IMR-90 (cell line): ENCODE measurements around the gene ADPGK.

ENCODE experiments used
- FOS ChIP-seq: fragments of 150-350 bp; IDR thresholded peaks from 2 replicates; pipeline ENCODE4 v1.6.1; 2016; ENCODE audit warnings: low read depth, low read length
- MAZ ChIP-seq: IDR thresholded peaks from 2 replicates; pipeline ENCODE4 v1.6.1; 2012; ENCODE audit warnings: low read depth, mild to moderate bottlenecking, low read length, improper control_type of control experiment, moderate library complexity, borderline replicate concordance
- MXI1 ChIP-seq: IDR thresholded peaks from 2 replicates; pipeline ENCODE4 v1.6.1; 2012; ENCODE audit warnings: low read depth, mild to moderate bottlenecking, low read length, moderate library complexity, borderline replicate concordance
- POLR2A ChIP-seq: IDR thresholded peaks from 2 replicates; pipeline ENCODE4 v1.6.1; 2012; ENCODE audit warnings: mild to moderate bottlenecking, low read depth, low read length
- RCOR1 ChIP-seq: IDR thresholded peaks from 2 replicates; pipeline ENCODE4 v1.6.1; 2012; ENCODE audit warnings: mild to moderate bottlenecking, low read length, improper control_type of control experiment; ENCODE audit not compliant: insufficient replicate concordance
- USF2 ChIP-seq: fragments of 150-350 bp; IDR thresholded peaks from 2 replicates; pipeline ENCODE4 v1.6.1; 2017; ENCODE audit warnings: mild to moderate bottlenecking, antibody characterized with exemption, low read length, low read depth
- TF ChIP-seq, protein P1 (sequence below): conservative IDR thresholded peaks from 2 replicates; pipeline ENCODE4 v1.5.1; 2012; ENCODE audit warnings: mild to moderate bottlenecking, low read depth, low read length, improper control_type of control experiment

- TF ChIP-seq, protein P1, sequence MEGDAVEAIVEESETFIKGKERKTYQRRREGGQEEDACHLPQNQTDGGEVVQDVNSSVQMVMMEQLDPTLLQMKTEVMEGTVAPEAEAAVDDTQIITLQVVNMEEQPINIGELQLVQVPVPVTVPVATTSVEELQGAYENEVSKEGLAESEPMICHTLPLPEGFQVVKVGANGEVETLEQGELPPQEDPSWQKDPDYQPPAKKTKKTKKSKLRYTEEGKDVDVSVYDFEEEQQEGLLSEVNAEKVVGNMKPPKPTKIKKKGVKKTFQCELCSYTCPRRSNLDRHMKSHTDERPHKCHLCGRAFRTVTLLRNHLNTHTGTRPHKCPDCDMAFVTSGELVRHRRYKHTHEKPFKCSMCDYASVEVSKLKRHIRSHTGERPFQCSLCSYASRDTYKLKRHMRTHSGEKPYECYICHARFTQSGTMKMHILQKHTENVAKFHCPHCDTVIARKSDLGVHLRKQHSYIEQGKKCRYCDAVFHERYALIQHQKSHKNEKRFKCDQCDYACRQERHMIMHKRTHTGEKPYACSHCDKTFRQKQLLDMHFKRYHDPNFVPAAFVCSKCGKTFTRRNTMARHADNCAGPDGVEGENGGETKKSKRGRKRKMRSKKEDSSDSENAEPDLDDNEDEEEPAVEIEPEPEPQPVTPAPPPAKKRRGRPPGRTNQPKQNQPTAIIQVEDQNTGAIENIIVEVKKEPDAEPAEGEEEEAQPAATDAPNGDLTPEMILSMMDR: peak; percentile 74
- TF ChIP-seq MAZ (peak; percentile 100), POLR2A (peak; percentile 86), MXI1 (peak; percentile 90), FOS (no peak; the same call in 1 of the 2 replicates), USF2 (peak; percentile 63), RCOR1 (no peak)
Observed at GRCh38 chr15:72783640-72784455, at the start of gene ADPGK.
